Activated naive CD8-positive, alpha-beta T cell (primary cell): ENCODE data around the gene INO80E.
A peak's percentile ranks its signal among the peaks of the same experiment; 100 is the strongest.

Source experiments
- H3K27ac Mint-ChIP-seq: one replicate; pipeline ENCODE4 v1.8.0; 2021; ENCODE audit warnings: mixed read lengths
- H3K27me3 Mint-ChIP-seq: one replicate; pipeline ENCODE4 v1.8.0; 2021; ENCODE audit warnings: mixed read lengths
- H3K36me3 Mint-ChIP-seq: one replicate; pipeline ENCODE4 v1.8.0; 2021; ENCODE audit warnings: mixed read lengths
- H3K4me1 Mint-ChIP-seq: one replicate; pipeline ENCODE4 v1.8.0; 2021; ENCODE audit warnings: low read depth, mixed read lengths
- H3K4me3 Mint-ChIP-seq: one replicate; pipeline ENCODE4 v1.8.0; 2021; ENCODE audit warnings: mild to moderate bottlenecking, mixed read lengths
- H3K9me3 Mint-ChIP-seq: one replicate; pipeline ENCODE4 v1.8.0; 2021; ENCODE audit warnings: low read depth, mixed read lengths

The INO80E gene

DNA sequence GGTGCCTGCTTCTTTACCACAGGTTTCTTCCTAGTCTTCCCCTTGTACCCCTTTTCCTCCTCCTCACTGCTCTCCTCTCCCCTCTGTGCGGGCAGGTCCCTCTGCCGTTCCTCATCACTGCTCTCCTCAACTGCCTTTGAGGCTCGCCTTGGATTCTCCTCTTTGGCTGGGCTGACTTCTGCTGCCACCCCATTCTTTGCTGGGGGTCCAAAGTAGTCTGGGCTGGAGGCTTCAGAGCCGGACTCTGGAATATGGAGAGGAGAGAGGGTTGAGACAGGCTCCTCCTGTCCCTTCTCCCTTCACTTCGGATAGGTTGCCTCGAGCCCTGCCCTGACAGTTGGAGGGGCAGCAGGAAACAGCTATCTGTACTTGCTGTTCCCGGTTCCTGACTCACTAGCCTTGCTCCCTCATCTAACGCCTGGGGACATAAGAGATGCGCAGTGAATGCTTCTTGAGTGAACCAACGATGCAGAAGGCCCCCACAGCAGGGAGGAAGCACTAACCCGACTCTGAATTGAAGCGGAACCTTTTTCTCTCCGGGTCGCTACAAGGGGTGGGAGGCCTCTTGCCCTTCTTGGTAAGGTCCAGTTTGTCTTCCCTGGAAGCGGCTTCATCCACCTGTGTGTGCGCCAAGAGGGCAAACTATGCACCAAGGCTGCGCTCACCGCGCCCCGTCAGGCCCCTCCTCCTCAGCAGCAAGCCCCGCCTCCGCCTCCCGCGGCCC is 1.3 kb upstream of the INO80E start:
- Mint-ChIP-seq H3K27ac (peak overlapping the region; percentile 99), H3K36me3 (peaks cover 3% of the 10 kb centered on the region), H3K4me3 (peak overlapping the region; percentile 97), H3K4me1 (peaks cover 31% of the 10 kb centered on the region), H3K27me3 (no peaks in the 10 kb centered on the region), H3K9me3 (no peaks in the 10 kb centered on the region)

DNA sequence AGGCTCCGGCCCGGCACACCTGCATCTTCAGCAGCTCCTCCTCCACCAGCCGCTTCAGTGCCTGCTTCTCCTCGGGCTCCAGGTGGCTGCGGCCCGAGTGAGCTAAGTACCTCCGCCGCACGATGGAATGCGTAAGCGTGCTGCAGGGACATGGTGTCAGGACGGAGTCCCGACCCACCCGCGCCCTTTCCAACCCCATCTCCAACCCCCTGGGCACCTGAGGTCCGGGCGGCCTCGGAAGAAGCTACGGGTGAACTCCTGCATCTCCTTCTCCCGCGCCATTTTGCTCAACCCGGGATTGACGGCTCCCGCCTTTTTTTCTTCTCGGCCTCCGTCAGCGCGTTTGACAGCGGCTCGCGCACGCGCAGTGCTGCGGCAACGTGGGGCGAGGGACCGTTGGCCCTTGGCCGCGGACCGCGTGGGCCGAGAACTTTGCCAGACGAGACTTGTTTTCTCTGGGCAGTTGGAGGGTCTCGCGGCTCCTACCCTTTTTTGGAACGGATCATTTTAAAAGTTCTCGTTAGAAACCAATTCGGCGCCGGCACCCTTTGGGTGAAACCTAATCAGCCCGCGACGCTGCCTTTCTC is 624 bp upstream of the INO80E start, which contains the start of gene HIRIP3:
Gene HIRIP3, minus strand, starts transcription at position 294 of the 587 bp plus-strand sequence. Its CDS starts 12 bp downstream, at position 282.
- Mint-ChIP-seq H3K27me3 (no peaks in the 10 kb centered on the region), H3K9me3 (no peaks in the 10 kb centered on the region), H3K27ac (peak within 1 kb of the TSS; percentile 99), H3K36me3 (peaks cover 1% of the 10 kb centered on the region), H3K4me1 (peaks cover 32% of the 10 kb centered on the region), H3K4me3 (peak within 1 kb of the TSS; percentile 97)

GRCh38 chr16:29996766-29997250 is 767 bp downstream of the INO80E start:
- H3K4me1 Mint-ChIP-seq: peaks cover 32% of the 10 kb centered on the region
- no peaks in the 10 kb centered on the region for H3K9me3 Mint-ChIP-seq
- no peaks in the 10 kb centered on the region for H3K27me3 Mint-ChIP-seq
- H3K4me3 Mint-ChIP-seq: peak overlapping the region; percentile 97
- H3K36me3 Mint-ChIP-seq: no peaks in the 10 kb centered on the region
- peak overlapping the region; percentile 99 for H3K27ac Mint-ChIP-seq

GRCh38 chr16:29999605-30000004 is 3.6 kb downstream of the INO80E start:
- Mint-ChIP-seq H3K27me3 (no peaks in the 10 kb centered on the region), H3K9me3 (no peaks in the 10 kb centered on the region), H3K36me3 (no peaks in the 10 kb centered on the region), H3K27ac (peak overlapping the region; percentile 54), H3K4me3 (no peak overlapping the region), H3K4me1 (peaks cover 31% of the 10 kb centered on the region)

GRCh38 chr16:30000735-30001631 is 4.9 kb downstream of the INO80E start:
- no peaks in the 10 kb centered on the region for H3K9me3 Mint-ChIP-seq
- no peak overlapping the region for H3K4me3 Mint-ChIP-seq
- no peak overlapping the region for H3K27ac Mint-ChIP-seq
- peaks cover 27% of the 10 kb centered on the region for H3K4me1 Mint-ChIP-seq
- H3K36me3 Mint-ChIP-seq: no peaks in the 10 kb centered on the region
- H3K27me3 Mint-ChIP-seq: no peaks in the 10 kb centered on the region

GRCh38 chr16:30002614-30003346 is 6.7 kb downstream of the INO80E start:
- Mint-ChIP-seq H3K4me3 (no peak overlapping the region), H3K4me1 (peaks cover 19% of the 10 kb centered on the region), H3K9me3 (no peaks in the 10 kb centered on the region), H3K27me3 (no peaks in the 10 kb centered on the region), H3K27ac (peak overlapping the region; percentile 41), H3K36me3 (no peaks in the 10 kb centered on the region)

DNA sequence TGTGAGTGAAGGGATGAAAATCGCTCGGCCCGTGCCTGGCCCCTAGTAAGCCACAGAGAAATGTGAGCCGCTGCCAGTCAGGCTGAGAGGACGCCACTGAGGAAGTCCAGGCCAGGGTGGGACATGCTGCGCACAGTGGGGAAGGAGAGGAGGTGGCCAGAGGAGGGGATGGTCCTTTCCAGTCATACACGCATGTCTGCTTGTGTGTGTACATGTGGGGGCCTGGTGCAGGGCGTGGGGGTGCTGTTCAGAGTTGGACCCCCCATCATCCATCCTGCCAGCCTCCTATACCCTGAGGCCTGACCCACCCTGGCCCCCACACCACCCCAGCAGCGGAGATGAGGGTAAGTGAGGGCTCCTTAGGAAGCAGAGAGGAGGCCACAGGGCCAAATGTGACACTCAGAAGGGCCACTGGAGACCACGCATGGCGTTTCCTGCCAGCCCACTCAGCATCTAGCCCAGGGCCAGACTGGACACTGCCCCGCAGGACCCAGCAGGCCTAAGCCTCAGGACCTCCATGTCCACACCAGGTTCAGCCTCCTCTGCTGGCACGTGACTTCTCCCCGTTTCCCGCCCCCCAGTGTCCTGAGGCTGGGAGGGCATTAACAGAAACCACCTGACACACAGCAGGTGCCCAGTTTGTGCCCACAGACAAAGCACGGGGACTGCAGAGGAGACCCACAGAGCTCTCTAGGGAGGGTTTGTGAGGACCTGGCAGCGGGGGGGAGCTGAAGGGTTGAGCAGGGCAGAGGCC is 7.8 kb downstream of the INO80E start:
- no peaks in the 10 kb centered on the region for H3K36me3 Mint-ChIP-seq
- no peaks in the 10 kb centered on the region for H3K9me3 Mint-ChIP-seq
- no peaks in the 10 kb centered on the region for H3K27me3 Mint-ChIP-seq
- peak overlapping the region; percentile 41 for H3K27ac Mint-ChIP-seq
- no peak overlapping the region for H3K4me3 Mint-ChIP-seq
- H3K4me1 Mint-ChIP-seq: peaks cover 12% of the 10 kb centered on the region

GRCh38 chr16:30004424-30004776 is 8.4 kb downstream of the INO80E start:
- Mint-ChIP-seq H3K27ac (no peak overlapping the region), H3K36me3 (no peaks in the 10 kb centered on the region), H3K4me1 (peaks cover 7% of the 10 kb centered on the region), H3K27me3 (no peaks in the 10 kb centered on the region), H3K4me3 (no peak overlapping the region), H3K9me3 (no peaks in the 10 kb centered on the region)

DNA sequence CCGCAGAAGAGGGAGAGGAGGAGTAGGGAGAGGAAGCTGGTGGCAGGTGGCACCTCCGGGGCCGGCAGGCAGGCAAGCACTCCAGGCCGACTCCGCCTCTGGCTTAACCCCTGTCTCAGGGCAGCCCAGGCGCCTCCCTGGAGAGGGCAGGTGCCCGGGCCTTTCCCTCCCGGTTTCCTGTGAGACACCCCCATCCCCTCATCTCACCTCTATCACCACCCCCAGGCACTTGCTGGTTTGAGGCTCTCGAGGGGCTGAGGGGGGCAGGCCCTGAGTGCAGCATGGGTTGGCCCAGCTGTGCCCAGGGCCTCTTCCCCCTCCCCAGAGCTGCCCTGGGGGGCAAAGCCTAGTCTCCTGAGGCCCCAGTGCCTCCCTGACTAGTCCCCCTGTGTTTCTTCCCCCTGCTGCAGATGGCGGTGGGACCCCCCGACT is 8.8 kb downstream of the INO80E start:
- Mint-ChIP-seq H3K9me3 (no peaks in the 10 kb centered on the region), H3K27ac (no peak overlapping the region), H3K36me3 (no peaks in the 10 kb centered on the region), H3K4me3 (no peak overlapping the region), H3K4me1 (peaks cover 5% of the 10 kb centered on the region), H3K27me3 (no peaks in the 10 kb centered on the region)

- Mint-ChIP-seq H3K27ac (no peak overlapping the region), H3K27me3 (no peaks in the 10 kb centered on the region), H3K4me3 (no peak overlapping the region), H3K4me1 (peaks cover 7% of the 10 kb centered on the region), H3K36me3 (no peaks in the 10 kb centered on the region), H3K9me3 (no peaks in the 10 kb centered on the region)
Measured at GRCh38 chr16:30005341-30006094, 9.5 kb downstream of the INO80E start.

DNA sequence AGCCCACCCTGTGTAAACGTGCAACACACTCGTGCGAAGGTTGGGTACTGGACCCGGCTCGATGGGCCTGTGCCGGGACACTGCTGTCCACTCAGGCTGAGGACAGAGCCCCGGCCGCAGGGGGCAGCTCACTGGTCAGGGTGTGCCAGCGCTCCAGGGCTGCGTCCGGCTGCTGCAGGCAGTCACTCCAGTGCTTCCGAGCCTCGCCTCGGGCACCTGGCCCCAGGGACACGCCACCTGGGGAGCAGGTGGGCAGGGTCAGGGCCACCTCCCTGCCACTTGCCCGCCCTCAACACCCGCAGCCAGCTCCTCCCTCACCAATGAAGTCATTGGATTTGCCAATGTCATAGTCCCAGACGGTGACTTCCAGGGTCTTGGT is 10.0 kb downstream of the INO80E start:
- no peaks in the 10 kb centered on the region for H3K27me3 Mint-ChIP-seq
- H3K4me1 Mint-ChIP-seq: peaks cover 7% of the 10 kb centered on the region
- H3K4me3 Mint-ChIP-seq: no peak overlapping the region
- H3K36me3 Mint-ChIP-seq: no peaks in the 10 kb centered on the region
- no peaks in the 10 kb centered on the region for H3K9me3 Mint-ChIP-seq
- H3K27ac Mint-ChIP-seq: no peak overlapping the region

- Mint-ChIP-seq H3K27me3 (no peaks in the 10 kb centered on the region), H3K36me3 (no peaks in the 10 kb centered on the region), H3K27ac (no peak overlapping the region), H3K4me1 (peaks cover 8% of the 10 kb centered on the region), H3K4me3 (no peak overlapping the region), H3K9me3 (no peaks in the 10 kb centered on the region)
Measured at GRCh38 chr16:30006659-30007377, 10.8 kb downstream of the INO80E start.

GRCh38 chr16:30007378-30007895 is 11.4 kb downstream of the INO80E start:
- no peaks in the 10 kb centered on the region for H3K36me3 Mint-ChIP-seq
- H3K9me3 Mint-ChIP-seq: no peaks in the 10 kb centered on the region
- H3K27me3 Mint-ChIP-seq: peaks cover 2% of the 10 kb centered on the region
- no peak overlapping the region for H3K27ac Mint-ChIP-seq
- peaks cover 9% of the 10 kb centered on the region for H3K4me1 Mint-ChIP-seq
- no peak overlapping the region for H3K4me3 Mint-ChIP-seq
